GM11168 (cell line): ENCODE measurements around the gene PGAM2.

Experiments used
- in situ Hi-C: fragments of 300-500 bp; cut with MboI; formaldehyde crosslinking; loops from one replicate; pipeline ENCODE4 v1.12.0; 2022; ENCODE audit warnings: low sequenced_read_pairs; ENCODE audit not compliant: unreplicated experiment

PGAM2 gene

GRCh38 chr7:44065431-44066110, at the start of gene PGAM2:
Gene PGAM2, minus strand, starts transcription at chr7:44065567. Its CDS starts 38 bp downstream, at chr7:44065529.
- in situ Hi-C loops: no loop called here

- in situ Hi-C loops: no loop called here
Observed at GRCh38 chr7:44114586-44115310, 49.4 kb upstream of the PGAM2 start.

- in situ Hi-C loops: no loop called here
Observed at GRCh38 chr7:44113764-44114354, 48.5 kb upstream of the PGAM2 start.

GRCh38 chr7:44112997-44113763, 47.8 kb upstream of the PGAM2 start:
- in situ Hi-C loops: no loop called here

GRCh38 chr7:44112231-44112996, 47.0 kb upstream of the PGAM2 start:
- in situ Hi-C loops: no loop called here

GRCh38 chr7:44111761-44112160, 46.4 kb upstream of the PGAM2 start:
- in situ Hi-C loops: no loop called here

- in situ Hi-C loops: no loop called here
Observed at GRCh38 chr7:44110719-44111635, 45.6 kb upstream of the PGAM2 start.

GRCh38 chr7:44109991-44110390, 44.6 kb upstream of the PGAM2 start:
- in situ Hi-C loops: no loop called here

GRCh38 chr7:44108768-44109750, 43.7 kb upstream of the PGAM2 start:
- in situ Hi-C loops: no loop called here

- in situ Hi-C loops: no loop called here
Observed at GRCh38 chr7:44107961-44108767, 42.8 kb upstream of the PGAM2 start.

GRCh38 chr7:44107116-44107960, 42.0 kb upstream of the PGAM2 start:
- in situ Hi-C loops: no loop called here

GRCh38 chr7:44106311-44107065, 41.1 kb upstream of the PGAM2 start:
- in situ Hi-C loops: no loop called here

- in situ Hi-C loops: no loop called here
Observed at GRCh38 chr7:44105832-44106231, 40.5 kb upstream of the PGAM2 start.

GRCh38 chr7:44104860-44105771, 39.7 kb upstream of the PGAM2 start:
- in situ Hi-C loops: no loop called here
